Peyer's patch (tissue), 4 donors: ENCODE measurements around the gene NAA15. TPM values are rescaled to one million over a fixed set of nuclear protein-coding genes. Genes with fewer than 3 reads are reported as not detected.
"Not testable (repeated sequence)": the region's sequence is repeated elsewhere in the genome, so short reads cannot be mapped to it uniquely, and the experiment has no call there.

Experiments
- DNase-seq, 3 donors: peaks; one replicate each; pipeline ENCODE4 v3.0.0-alpha.2; 2017 to 2019
- H3K27ac ChIP-seq, 4 donors: fragments of 200-600 bp; sonication (generic); one replicate each; pipeline ENCODE4 v1.5.1; 2016 to 2019
- H3K27me3 ChIP-seq, 2 donors: fragments of 200-600 bp; sonication (generic); one replicate each; pipeline ENCODE4 v1.5.1; 2019
- H3K36me3 ChIP-seq, 3 donors: fragments of 200-600 bp; sonication (generic); one replicate each; pipeline ENCODE4 v1.5.1; 2016 to 2019
- H3K4me1 ChIP-seq, 4 donors: fragments of 200-600 bp; sonication (generic); one replicate each; pipeline ENCODE4 v1.5.1; 2016 to 2019
- H3K4me3 ChIP-seq, 4 donors: fragments of 200-600 bp; sonication (generic); 1 replicate in 3 of 4; 2 replicates in 1 of 4; pipeline ENCODE4 v1.5.1; 2016 to 2019; ENCODE audit warnings: mild to moderate bottlenecking in 1 of 4
- H3K9me3 ChIP-seq, 4 donors: fragments of 200-600 bp; sonication (generic); one replicate each; pipeline ENCODE4 v1.5.1; 2016 to 2019; ENCODE audit warnings: mild to moderate bottlenecking in 1 of 4
- CTCF ChIP-seq, 6 experiments: fragments of 450-650 bp in 4 of 6; fragments of 200-600 bp in 2 of 6; sonication (generic) in 1 of 6; IDR thresholded peaks; one replicate each; pipeline ENCODE4 v1.5.1; 2017 to 2019; ENCODE audit warnings: antibody characterized with exemption in 6 of 6, mild to moderate bottlenecking in 3 of 6, moderate library complexity in 1 of 6
- POLR2A ChIP-seq, 2 donors: fragments of 450-650 bp; IDR thresholded peaks; one replicate each; pipeline ENCODE4 v1.5.1; 2017; ENCODE audit warnings: antibody characterized with exemption in 2 of 2, mild to moderate bottlenecking in 2 of 2, moderate library complexity in 2 of 2
- small RNA-seq, 2 donors: library from RNA; depleted of rRNA; stranded (forward); fragments of <200 nt; gene quantifications; one replicate each; pipeline ENCODE3, GENCODE V24; 2016
- total RNA-seq, 4 donors: library from RNA; depleted of rRNA; stranded (reverse); fragments of >200 nt; gene quantifications; one replicate each; pipeline ENCODE4 v1.1.0, GENCODE V29; 2016

Gene NAA15
- total RNA-seq, 4 donors from 2014 or later, result 16.6 to 77.6 (median 23.5) TPM

GRCh38 chr4:139461022-139461628 is 159.8 kb downstream of the NAA15 start:
- Histone ChIP-seq H3K4me3 (no peak overlapping the region), H3K9me3 (no peaks in the 10 kb centered on the region), H3K4me1 (peaks cover 0 to 30% (median 0%) of the 10 kb centered on the region in 4 donors), H3K36me3 (no peaks in the 10 kb centered on the region), H3K27me3 (no peaks in the 10 kb centered on the region), H3K27ac (no peak overlapping the region)
- TF ChIP-seq CTCF (IDR thresholded peaks at IDR 0.05), result no peak
- no peak for TF ChIP-seq POLR2A (IDR thresholded peaks at IDR 0.05)
- DNase-seq, result no peak

DNA sequence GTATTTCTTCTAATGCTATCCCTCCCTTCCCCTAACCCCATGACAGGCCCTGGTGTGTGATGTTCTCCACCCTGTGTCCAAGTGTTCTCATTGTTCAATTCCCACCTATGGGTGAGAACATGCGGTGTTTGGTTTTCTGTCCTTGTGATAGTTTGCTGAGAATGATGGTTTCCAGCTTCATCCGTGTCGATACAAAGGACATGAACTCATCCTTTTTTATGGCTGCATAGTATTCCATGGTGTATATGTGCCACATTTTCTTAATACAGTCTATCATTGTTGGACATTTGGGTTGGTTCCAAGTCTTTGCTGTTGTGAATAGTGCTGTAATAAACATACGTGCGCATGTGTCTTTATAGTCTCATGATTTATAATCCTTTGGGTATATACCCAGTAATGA is 163.2 kb downstream of the NAA15 start:
- H3K27me3 ChIP-seq, H3K4me3 ChIP-seq, H3K9me3 ChIP-seq, DNase-seq, H3K36me3 ChIP-seq, H3K27ac ChIP-seq, H3K4me1 ChIP-seq: not testable (repeated sequence)

GRCh38 chr4:139465922-139466321 is 164.6 kb downstream of the NAA15 start:
- TF ChIP-seq POLR2A (IDR thresholded peaks at IDR 0.05) (no peak), CTCF (IDR thresholded peaks at IDR 0.05) (no peak)
- DNase-seq, result no peak
- H3K36me3 ChIP-seq, result no peaks in the 10 kb centered on the region

DNA sequence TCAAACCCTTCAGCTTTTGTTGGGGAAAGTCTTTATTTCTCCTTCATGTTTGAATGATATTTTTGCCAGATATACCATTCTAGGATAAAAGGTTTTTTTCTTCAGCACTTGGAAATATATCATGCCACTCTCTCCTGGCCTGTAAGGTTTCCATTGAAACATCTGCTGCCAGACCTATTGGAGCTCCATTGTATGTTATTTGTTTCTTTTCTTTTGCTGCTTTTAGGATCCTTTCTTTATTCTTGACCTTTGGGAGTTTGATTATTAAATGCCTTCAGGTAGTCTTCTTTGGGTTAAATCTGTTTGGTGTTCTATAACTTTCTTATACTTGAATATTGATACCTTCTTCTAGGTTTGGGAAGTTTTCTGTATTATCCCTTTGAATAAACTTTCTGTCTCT is 167.5 kb downstream of the NAA15 start:
- H3K9me3 ChIP-seq, H3K27ac ChIP-seq, H3K27me3 ChIP-seq, H3K4me3 ChIP-seq, H3K4me1 ChIP-seq, DNase-seq: not testable (repeated sequence)
- peaks cover 0 to 12% (median 0%) of the 10 kb centered on the region in 3 donors for H3K36me3 ChIP-seq

More at GRCh38 chr4:139465922-139466321, 164.6 kb downstream of the NAA15 start:
- H3K4me1 ChIP-seq, result no peaks in the 10 kb centered on the region
- no peaks in the 10 kb centered on the region for H3K27me3 ChIP-seq
- no peak overlapping the region for H3K4me3 ChIP-seq
- no peak overlapping the region for H3K27ac ChIP-seq
- no peaks in the 10 kb centered on the region for H3K9me3 ChIP-seq

- no peaks in the 10 kb centered on the region for H3K9me3 ChIP-seq
- peaks cover 0 to 12% (median 0%) of the 10 kb centered on the region in 3 donors for H3K36me3 ChIP-seq
- H3K4me3 ChIP-seq, result no peak overlapping the region
- no peak for DNase-seq
- H3K27ac ChIP-seq, result no peak overlapping the region
- TF ChIP-seq CTCF (IDR thresholded peaks at IDR 0.05), result no peak
- TF ChIP-seq POLR2A (IDR thresholded peaks at IDR 0.05), result no peak
- no peaks in the 10 kb centered on the region for H3K27me3 ChIP-seq
- no peaks in the 10 kb centered on the region for H3K4me1 ChIP-seq
Measured at GRCh38 chr4:139469216-139469615, 167.9 kb downstream of the NAA15 start.

Small RNA genes lying within 50 kb of the gene (small RNA-seq; reads per million reads assigned to genes)
- gene RF01225, result 0 reads per million in 2 donors
- 0 reads per million in 2 donors for gene RNU6-1074P
- gene RNU6-1214P, result 0 reads per million in 2 donors

Other genes with a start within 250 kb of the NAA15 start
- 10 to 100 TPM; 47.1 to 75.1 (median 54.4) TPM for gene ELF2, start 124.3 kb upstream of the NAA15 start, total RNA-seq
- gene MGARP, start 21.3 kb upstream of the NAA15 start, total RNA-seq, result not detected
- 10 to 100 TPM; 20.6 to 75.8 (median 53.9) TPM for gene NDUFC1, start 972 bp downstream of the NAA15 start, total RNA-seq
- gene RAB33B, start 152.6 kb downstream of the NAA15 start, total RNA-seq, result 1 to 10 TPM; 5.3 to 8.3 (median 6.6) TPM